Measurements from ENCODE around the gene ZNF862. TPM values are rescaled to one million over a fixed set of nuclear protein-coding genes. Genes with fewer than 3 reads are reported as not detected.

ZNF862 gene
- total RNA-seq, 1 experiment from 2014 or later = 3.6 TPM

- TF ChIP-seq ZBTB43 (CRISPR knock-in tag; IDR thresholded peaks at IDR 0.05) = no peak
- TF ChIP-seq FOXP1 (CRISPR knock-in tag; IDR thresholded peaks at IDR 0.05; ENCODE audit: borderline replicate concordance) = no peak
Observed at GRCh38 chr7:149822353-149822943, 15.7 kb upstream of the ZNF862 start (continued).

GRCh38 chr7:149823191-149823630 is 15.0 kb upstream of the ZNF862 start:
- Mint-ChIP-seq H3K27me3 (ENCODE audit: low read depth) (no peaks in the 10 kb centered on the region; the same call in 1 of the 2 replicates), H3K9me3 (peaks cover 3% of the 10 kb centered on the region; the same call in 1 of the 2 replicates), H3K4me3 (no peak overlapping the region), H3K36me3 (no peaks in the 10 kb centered on the region), H3K27ac (no peak overlapping the region), H3K4me1 (no peaks in the 10 kb centered on the region)
- ChIA-PET POLR2A (no interaction called here), CTCF (interaction anchor here (0.7 to 1.5 kb wide), 4 partner anchors 9 to 23 kb away, joined by 3 to 5 read pairs (median 3); partner anchors contain the start of gene ZNF862)
- TF ChIP-seq ZNF423 (CRISPR knock-in tag; IDR thresholded peaks at IDR 0.05) (no peak), ZSCAN18 (CRISPR knock-in tag; IDR thresholded peaks at IDR 0.05) (no peak), SMAD4 (CRISPR knock-in tag; IDR thresholded peaks at IDR 0.05) (no peak), SP1 (CRISPR knock-in tag; conservative IDR thresholded peaks at IDR 0.05) (no peak), E2F1 (CRISPR knock-in tag; IDR thresholded peaks at IDR 0.05) (no peak), ZNF532 (CRISPR knock-in tag; IDR thresholded peaks at IDR 0.05; ENCODE audit: borderline replicate concordance) (no peak), ESRRA (CRISPR knock-in tag; IDR thresholded peaks at IDR 0.05; ENCODE audit: borderline replicate concordance) (no peak), PRDM15 (CRISPR knock-in tag; IDR thresholded peaks at IDR 0.05) (no peak), PREB (CRISPR knock-in tag; IDR thresholded peaks at IDR 0.05; ENCODE audit: borderline replicate concordance) (no peak)
- no peak for ATAC-seq
- DNase-seq (ENCODE audit: low spot score) = no peak
